ENCODE results near the gene OR56B1. TPM values are rescaled to one million over a fixed set of nuclear protein-coding genes. Genes with fewer than 3 reads are reported as not detected.
"Not testable (repeated sequence)": the region's sequence is repeated elsewhere in the genome, so short reads cannot be mapped to it uniquely, and the experiment has no call there.

The OR56B1 gene
- total RNA-seq, result not detected in 2 replicates

GRCh38 chr11:5736396-5736795, at the start of gene OR56B1:
Gene OR56B1, plus strand, starts transcription at chr11:5736448. Its CDS starts 69 bp downstream, at chr11:5736517.
- no peak for DNase-seq (ENCODE audit: low read depth)
- TF ChIP-seq CTCF (conservative IDR thresholded peaks at IDR 0.05; ENCODE audit: low read depth, low read length), result no peak

GRCh38 chr11:5688482-5688881, 47.8 kb upstream of the OR56B1 start:
- no peak for DNase-seq (ENCODE audit: low read depth)
- TF ChIP-seq CTCF (conservative IDR thresholded peaks at IDR 0.05; ENCODE audit: low read depth, low read length), result no peak
- no peak overlapping the region for H3K4me3 ChIP-seq (ENCODE audit: low read depth, low read length)

More at GRCh38 chr11:5736396-5736795, at the start of gene OR56B1:
- no peak within 1 kb of the TSS for H3K4me3 ChIP-seq (ENCODE audit: low read depth, low read length)

GRCh38 chr11:5689551-5689983, 46.7 kb upstream of the OR56B1 start, which contains the start of gene TRIM22:
Gene TRIM22, plus strand, starts transcription at chr11:5689790. Its CDS starts 6,443 bp downstream, at chr11:5696233.
- peak; percentile 56 for DNase-seq (ENCODE audit: low read depth)
- H3K4me3 ChIP-seq (ENCODE audit: low read depth, low read length), result peak within 1 kb of the TSS; percentile 55
- no peak for TF ChIP-seq CTCF (conservative IDR thresholded peaks at IDR 0.05; ENCODE audit: low read depth, low read length)

- H3K4me3 ChIP-seq (ENCODE audit: low read depth, low read length), result peak overlapping the region; percentile 55
- no peak for TF ChIP-seq CTCF (conservative IDR thresholded peaks at IDR 0.05; ENCODE audit: low read depth, low read length)
- no peak for DNase-seq (ENCODE audit: low read depth)
Measured at GRCh38 chr11:5690216-5690615, 46.0 kb upstream of the OR56B1 start.

- no peak for TF ChIP-seq CTCF (conservative IDR thresholded peaks at IDR 0.05; ENCODE audit: low read depth, low read length)
- no peak for DNase-seq (ENCODE audit: low read depth)
- H3K4me3 ChIP-seq (ENCODE audit: low read depth, low read length), result peak overlapping the region; percentile 55
Measured at GRCh38 chr11:5690736-5691135, 45.5 kb upstream of the OR56B1 start.

GRCh38 chr11:5691238-5691963, 44.8 kb upstream of the OR56B1 start:
- H3K4me3 ChIP-seq (ENCODE audit: low read depth, low read length), result peak overlapping the region; percentile 55
- not testable (repeated sequence) for DNase-seq (ENCODE audit: low read depth)

- no peak for DNase-seq (ENCODE audit: low read depth)
- no peak overlapping the region for H3K4me3 ChIP-seq (ENCODE audit: low read depth, low read length)
- no peak for TF ChIP-seq CTCF (conservative IDR thresholded peaks at IDR 0.05; ENCODE audit: low read depth, low read length)
Measured at GRCh38 chr11:5691964-5692361, 44.3 kb upstream of the OR56B1 start.
